Measurements from ENCODE around the gene SVIL.
"Not testable (repeated sequence)": the region's sequence is repeated elsewhere in the genome, so short reads cannot be mapped to it uniquely, and the experiment has no call there.

Gene SVIL

GRCh38 chr10:29446327-29446726, 188.4 kb downstream of the SVIL start:
- no peak for DNase-seq

GRCh38 chr10:29443745-29444523, 190.8 kb downstream of the SVIL start:
- DNase-seq = no peak

- DNase-seq = no peak
Observed at GRCh38 chr10:29440981-29441380, 193.8 kb downstream of the SVIL start.

- not testable (repeated sequence) for DNase-seq
Observed at GRCh38 chr10:29439005-29439404, 195.8 kb downstream of the SVIL start.

DNA sequence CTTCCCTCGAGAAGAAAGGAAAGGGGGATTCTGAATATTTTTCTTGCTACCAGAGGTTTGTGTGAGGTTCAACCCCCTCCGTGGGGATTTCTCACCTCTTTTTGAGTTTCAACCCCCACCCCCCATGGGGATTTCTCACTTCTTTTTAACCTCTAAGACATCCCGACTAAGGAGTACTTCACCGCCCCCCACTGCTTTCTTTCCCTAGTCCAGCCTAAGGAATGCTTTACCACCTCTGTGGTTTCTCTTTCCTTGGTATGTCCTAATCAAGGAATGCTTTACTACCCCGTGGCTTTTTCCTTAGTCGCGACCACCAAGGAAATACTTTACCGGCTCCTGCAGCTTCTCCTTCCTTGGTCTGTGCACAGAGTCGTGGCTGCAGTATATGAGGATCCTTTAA, 196.5 kb downstream of the SVIL start:
- no peak for DNase-seq

GRCh38 chr10:29437871-29438270, 196.9 kb downstream of the SVIL start:
- DNase-seq = no peak

GRCh38 chr10:29435809-29436501, 198.8 kb downstream of the SVIL start:
- DNase-seq = no peak

- DNase-seq = no peak
Observed at GRCh38 chr10:29434111-29434510, 200.7 kb downstream of the SVIL start.

GRCh38 chr10:29431711-29432110, 203.1 kb downstream of the SVIL start:
- DNase-seq = no peak

DNA sequence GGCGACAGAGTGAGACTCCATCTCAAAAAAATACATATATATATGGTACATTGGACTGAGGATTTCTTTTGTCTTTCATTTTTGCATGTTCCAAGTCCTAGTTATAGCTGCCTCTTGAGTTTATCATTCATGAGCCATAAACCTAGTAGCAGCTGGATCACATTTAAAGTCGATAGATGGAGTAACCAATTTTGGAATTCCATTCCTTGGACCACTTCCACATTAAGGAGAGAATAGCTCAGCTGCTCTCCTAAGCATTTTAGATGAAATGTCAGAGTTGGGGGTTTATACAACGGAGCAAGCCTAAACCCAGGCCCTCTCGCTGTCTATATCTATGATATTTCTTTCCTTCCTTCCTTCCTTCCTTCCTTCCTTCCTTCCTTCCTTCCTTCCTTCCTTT, 204.7 kb downstream of the SVIL start:
- no peak for DNase-seq

GRCh38 chr10:29428486-29428885, 206.3 kb downstream of the SVIL start:
- no peak for DNase-seq

DNA sequence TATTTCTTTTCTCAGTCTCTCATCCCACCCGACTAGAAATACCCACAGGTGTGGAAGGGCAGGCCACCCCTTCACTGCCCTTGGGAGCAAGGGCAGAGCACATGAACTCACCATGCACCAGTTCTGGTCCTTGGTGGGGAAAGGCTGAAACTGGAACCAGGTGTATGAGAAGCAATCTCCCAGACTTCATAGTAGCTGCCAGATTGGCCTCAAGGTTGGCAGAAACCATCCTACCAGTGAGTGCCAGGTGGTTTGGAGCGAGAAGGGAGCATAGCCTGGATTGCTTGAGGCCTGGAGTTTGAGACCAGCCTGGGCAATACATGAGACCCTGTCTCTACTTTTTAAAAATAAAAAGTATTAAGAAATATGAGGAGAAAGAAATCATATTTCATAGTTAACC, 207.1 kb downstream of the SVIL start:
- no peak for DNase-seq

DNA sequence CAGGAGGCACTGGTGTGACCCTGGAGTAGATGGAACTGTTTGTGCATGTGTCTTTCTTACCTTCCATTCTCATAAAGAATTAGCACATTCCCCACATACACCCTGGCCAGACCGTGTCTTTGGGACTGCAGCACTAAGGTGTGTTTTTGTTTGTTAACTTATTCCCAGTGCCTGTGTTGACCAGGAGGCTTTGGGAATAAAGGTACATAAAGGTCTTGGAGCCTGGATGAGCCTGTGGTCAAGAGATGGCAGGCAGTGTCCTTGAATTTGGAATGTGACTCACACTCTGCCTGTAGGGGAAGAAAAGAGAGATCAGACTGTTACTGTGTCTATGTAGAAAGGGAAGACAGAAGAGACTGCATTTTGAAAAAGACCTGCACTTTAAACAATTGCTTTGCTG, 208.4 kb downstream of the SVIL start:
- DNase-seq = no peak

DNA sequence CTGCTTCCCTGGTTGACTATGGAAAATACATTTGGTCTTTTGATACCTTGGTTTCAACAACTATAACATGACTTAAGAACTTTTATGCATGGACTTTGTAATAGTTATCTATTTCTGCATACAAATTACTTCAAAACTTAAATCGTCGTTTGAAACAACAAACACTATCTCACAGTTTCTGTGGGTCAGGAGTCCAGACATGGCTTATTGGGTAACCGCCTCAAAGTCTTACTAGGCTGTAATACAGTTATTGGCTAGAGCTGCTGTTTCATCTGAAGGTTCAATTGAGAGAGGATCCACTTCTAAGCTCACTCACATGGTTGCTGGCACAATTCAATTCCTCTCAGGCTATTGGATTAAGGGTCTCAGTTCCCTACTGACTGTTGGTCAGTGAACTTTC, 210.8 kb downstream of the SVIL start:
- DNase-seq = no peak

GRCh38 chr10:29420744-29421143, 214.0 kb downstream of the SVIL start:
- no peak for DNase-seq

DNA sequence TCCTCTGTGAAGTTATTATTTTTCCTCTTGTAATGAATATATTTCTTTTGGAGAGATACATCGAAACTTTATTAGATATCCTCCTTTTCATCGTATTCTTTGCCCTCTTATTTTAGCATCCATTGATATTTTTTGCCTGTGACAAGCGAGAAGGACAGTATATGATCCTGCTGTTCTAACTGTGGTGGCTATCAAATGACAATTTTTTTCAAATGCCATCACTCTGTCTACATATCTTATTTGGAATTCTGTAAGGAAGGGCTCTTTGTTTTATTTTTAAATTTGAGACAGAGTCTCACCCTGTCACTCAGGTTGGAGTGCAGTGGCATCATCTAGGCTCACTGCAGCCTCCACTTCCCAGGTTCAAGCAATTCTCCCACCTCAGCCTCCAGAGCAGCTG, 217.4 kb downstream of the SVIL start:
- no peak for DNase-seq

DNA sequence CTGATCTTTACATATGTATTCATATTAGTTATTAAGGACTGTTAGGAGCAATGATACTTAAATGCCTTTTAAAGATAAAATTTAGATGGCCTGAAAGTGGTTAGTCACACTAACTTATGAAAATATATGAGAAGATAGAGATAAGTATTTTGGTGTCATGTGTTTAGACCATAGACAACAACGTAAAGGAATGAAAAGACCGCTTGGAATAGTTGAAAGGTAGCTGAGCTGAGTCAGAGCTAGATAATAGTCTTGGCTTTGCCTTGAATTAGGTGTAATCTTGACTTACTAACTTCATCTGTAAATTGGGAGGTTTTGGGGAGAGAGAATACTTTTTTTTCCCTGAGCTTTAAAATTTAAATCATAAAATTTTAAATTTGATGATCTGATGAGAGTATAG, 218.9 kb downstream of the SVIL start:
- DNase-seq = no peak

GRCh38 chr10:29414501-29414900, 220.3 kb downstream of the SVIL start:
- DNase-seq = no peak

DNA sequence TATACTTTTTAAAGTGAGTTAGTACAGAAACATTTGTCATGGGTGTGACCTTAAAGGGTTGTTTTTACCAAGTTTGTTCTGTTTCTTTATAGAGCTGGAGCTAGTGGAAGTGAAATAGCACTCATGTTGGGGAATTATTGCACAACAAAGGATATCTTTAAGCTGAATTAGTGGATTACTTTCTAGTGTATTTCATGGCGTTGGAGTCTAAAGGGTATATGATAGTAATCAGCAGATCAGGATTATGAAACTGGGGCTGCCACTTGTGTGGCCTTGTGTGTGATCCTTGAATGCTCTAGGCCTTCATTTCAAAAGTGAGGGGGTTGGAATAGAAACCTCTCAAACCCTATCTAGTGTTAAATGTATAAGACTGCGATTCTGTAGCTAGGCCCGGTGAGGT, 222.3 kb downstream of the SVIL start:
- no peak for DNase-seq

- DNase-seq = no peak
Observed at GRCh38 chr10:29411666-29412315, 223.0 kb downstream of the SVIL start.

DNA sequence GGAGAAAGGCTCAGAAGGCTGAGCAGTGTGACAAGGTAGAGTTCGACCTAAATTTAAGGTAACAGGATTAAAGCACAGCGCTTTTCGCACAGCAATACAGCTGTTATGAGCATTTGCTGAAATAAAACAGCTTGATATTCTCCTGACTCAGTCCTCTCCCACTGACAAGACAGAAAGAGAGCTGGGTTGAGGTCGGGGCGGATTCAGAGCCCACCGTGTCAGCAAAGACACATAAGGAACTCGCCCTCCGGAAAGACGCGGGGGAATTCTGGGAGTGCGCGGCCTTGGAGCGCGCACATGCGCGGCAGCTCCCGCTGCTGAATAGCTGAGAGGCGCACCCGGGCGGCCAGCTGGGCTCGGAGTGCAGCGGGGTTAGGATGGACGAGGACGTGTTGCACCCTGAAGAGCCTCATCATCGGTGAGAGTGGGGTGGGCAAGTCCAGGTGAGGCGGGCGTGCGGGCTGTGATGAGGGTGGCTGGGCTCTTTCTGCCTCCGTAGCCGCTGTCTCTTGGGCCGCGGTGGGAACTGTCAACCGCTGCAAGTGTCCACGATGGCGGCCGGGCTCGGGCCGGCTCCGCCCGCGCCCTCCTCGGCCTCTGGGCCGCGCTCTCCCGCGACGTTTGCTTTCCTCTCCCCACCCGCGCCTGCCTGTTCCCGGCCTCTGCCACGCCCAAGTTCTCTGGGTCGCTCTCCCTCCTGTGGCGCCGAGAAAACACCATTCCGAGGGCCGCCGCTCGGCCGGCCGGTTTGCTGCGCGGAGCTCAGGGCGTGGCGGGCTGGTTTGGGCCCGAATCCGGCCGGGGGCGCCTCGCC, 225.3 kb downstream of the SVIL start:
- no peak for DNase-seq

GRCh38 chr10:29408847-29409240, 225.9 kb downstream of the SVIL start:
- DNase-seq = no peak

All from effector CD4-positive, alpha-beta T cell (primary cell).